NCI-H748 (cell line): Measurements from ENCODE around the gene DAO.

Source experiments
- DNase-seq: peaks from one replicate; lab custom pipeline; 2025; ENCODE audit not compliant: unreplicated experiment; lab: John Stamatoyannopoulos, UW

Gene DAO

DNA sequence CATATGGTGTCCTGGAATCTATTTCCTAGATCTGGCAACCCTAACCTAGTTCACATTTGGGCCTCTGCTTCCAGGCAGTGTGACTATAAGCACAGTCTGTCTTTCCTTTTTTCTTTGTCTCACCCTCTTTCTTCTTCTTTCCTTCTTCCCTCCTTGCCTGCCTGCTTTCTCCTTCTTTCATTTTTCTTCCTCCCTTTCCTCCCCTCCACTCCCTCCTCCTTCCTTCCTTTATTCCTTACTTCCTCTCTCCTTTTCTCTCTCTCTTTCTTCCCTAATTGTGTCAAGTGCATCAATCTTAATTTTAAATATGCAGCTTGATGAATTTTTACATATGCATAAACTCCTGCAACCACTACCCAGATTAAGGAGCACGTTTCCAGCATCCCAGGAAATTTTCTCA, 4.6 kb upstream of the DAO start:
- no peak for DNase-seq

DNA sequence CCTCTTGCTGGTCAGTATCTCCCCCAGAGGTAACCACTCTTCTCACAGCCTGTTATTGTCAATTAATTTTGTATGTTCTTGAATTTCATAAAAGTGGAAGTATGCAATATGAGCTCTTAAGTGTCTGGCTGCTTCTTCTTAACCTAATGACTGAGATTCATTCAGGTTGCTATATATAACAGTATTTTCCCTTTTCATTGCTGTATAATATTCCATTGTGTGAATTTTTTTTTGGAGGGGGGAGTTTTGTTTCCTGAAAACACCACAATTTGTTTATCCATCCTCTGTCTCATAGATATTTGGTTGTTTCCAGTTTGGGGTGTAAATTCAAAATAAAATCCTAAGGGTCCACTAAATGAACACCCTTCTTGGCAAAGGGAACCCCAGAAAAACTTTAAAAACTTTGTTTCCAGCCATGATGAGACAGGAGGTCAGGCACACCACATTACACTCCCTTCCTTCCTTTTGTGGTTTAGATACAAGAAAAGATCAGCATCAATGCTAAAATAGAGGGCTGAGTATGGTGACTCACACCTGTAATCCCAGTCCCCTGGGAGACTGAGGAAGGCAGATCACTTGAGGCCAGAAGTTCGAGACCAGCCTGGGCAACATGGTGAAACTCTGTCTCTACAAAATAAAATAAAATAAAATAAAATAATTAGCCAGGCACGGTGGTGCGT, 4.1 kb upstream of the DAO start:
- no peak for DNase-seq

- DNase-seq = no peak
These were observed 3.3 kb upstream of the DAO start for GRCh38 chr12:108876550-108876949.

DNA sequence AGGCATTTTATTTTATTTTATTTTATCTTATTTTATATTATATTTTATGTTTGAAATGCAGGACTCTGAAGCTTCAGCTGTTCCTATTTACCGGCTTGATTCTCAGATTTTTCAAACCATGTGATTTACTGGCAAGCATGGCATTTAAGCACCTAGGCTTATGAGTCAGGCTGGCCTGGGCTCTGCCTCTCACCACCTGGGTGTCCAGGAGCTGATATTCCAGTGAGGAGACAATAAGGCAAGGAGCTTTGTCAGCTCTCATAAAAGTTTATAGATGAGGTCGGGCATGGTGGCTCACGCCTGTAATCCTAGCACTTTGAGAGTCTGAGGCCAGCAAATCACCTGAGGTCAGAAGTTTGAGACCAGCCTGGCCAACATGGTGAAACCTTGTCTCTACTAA, 2.1 kb downstream of the DAO start:
- no peak for DNase-seq

DNA sequence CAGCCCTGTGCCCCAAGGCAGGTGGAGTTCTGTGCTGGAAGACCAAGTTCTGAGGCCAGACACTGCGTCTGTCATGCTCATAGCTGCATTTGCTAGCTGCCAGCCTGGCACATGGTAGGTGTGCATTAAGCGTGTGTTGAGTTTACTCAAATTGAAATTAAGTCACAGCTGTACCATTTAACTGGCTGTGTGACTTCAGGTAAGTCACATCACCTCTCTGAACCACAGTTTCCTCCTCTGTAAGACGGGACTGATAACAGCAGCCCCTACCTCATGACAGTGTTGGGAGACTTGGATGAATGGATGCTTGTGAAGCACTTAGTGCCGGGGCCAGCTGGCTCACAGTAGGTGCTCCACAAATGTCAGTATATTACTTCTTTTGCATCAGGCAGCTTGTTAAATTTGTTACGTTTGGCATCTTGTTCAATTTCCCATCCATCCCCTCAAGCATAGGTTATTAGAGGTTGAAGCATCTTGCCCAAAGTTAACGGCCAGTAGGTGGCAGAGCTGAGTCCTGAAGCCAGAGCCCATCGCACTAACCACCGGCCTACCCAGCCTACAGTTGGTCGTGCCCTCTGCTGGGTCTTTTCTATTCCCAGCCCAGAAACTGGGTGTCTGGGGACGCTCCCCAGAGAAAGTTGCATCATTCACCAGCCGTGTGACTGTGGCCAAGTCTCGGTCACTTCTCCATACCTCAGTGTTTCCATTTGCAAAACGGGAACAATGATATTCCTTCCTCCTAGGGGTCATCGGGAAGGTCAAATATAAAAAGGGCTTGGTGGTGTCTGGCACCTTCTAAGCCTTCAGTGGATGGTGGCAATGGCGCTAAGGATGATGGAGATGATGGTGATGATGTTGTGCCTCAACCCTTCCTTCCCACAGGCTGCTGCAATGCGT, 4.5 kb downstream of the DAO start:
- DNase-seq = peak; percentile 43

DNA sequence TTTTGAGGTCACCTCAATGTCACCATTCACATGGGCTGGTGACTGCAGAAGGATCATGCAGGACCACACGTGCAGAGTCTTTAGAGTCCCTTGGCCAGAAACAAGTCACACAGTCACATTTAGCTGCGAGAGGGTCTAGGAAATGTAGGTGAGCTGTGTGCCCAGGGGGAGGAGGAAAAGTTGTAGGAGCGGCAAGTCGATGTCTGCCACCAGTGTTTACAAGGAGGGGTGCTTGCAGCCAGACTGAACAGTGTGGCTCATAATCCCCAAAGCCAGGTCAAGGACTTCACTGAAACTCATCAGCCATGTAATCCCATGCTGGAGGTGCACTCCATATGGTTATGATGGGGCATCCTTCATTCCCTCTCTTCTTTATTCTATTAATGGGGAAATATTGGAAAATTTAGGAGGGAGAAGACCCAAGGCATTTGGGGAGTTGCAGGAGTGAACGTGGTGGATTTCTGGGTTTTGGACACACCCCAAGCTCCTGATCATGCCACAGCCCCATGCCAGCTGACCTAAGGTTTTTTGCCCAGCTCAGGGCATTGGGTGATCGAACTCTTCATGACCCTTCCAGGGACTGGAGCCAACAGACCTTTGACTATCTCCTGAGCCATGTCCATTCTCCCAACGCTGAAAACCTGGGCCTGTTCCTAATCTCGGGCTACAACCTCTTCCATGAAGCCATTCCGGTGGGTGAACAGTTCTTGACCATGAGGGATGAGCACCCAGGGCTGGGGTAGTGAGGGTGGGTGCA, 7.2 kb downstream of the DAO start:
- no peak for DNase-seq

GRCh38 chr12:108888031-108888430, 8.1 kb downstream of the DAO start:
- no peak for DNase-seq

DNA sequence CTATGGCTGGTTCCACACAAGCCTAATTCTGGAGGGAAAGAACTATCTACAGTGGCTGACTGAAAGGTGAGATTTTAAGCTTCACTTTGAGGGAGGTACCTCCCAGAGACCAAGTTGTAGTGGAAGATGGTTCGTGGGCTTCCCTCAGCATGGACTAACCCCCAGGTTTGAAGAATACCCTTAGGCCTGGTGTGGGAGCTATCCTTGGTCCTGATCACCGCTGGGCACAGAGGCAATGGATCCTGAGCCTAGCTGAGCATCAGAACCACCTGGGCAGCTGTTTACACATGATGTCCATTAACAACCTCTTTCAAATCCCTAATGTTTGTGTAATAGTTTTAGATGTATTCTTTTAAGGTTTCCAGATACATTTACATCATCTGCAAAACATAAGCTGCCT, 10.3 kb downstream of the DAO start:
- no peak for DNase-seq

DNA sequence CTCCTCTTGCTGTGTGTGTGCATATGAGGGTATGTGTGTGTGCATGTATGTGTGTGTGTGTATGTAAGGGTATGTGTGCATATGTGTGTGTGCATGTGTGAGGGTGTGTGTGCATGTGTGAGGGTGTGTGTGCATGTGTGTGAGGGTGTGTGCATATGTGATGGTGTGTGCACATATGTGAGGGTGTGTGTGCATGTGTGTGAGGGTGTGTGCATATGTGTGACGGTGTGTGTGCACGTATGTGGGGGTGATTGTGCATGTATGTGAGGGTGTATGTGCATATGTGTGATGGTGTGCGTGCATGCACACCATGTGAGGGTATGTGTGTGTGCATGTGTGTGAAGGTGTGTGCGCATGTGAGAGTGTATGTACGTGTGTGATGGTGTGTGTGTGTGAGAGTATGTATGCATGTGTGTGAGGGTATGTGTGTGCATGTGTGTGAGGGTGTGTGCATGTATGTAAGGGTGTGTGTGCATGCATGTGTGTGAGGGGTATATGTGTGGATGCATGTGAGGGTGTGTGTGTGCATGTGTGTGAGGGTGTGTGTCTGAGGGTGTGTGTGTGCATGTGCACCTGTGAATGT, 15.4 kb downstream of the DAO start:
- DNase-seq = no peak

DNA sequence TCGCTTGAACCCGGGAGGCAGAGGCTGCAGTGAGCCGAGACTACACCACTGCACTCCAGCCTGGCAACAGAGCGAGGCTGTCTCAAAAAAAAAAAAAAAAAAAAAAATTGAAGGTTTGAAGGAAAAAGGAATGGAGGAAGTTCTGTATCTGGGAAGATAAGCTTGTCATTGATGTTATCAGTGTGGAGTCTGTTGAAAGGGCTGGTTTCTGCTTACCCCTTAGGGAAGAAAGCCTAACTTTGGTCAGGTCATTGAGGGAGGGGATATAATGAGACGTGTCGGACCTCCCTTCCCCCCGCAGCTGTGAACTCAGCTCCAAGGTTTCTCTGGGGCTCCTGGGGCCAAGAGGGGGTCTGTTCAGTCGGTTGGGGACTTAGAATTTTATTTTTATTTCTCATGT, 16.4 kb downstream of the DAO start:
- DNase-seq = no peak

GRCh38 chr12:108896817-108897216, 16.9 kb downstream of the DAO start:
- DNase-seq = no peak

- no peak for DNase-seq
These were observed 19.3 kb downstream of the DAO start for GRCh38 chr12:108899145-108899544.

DNA sequence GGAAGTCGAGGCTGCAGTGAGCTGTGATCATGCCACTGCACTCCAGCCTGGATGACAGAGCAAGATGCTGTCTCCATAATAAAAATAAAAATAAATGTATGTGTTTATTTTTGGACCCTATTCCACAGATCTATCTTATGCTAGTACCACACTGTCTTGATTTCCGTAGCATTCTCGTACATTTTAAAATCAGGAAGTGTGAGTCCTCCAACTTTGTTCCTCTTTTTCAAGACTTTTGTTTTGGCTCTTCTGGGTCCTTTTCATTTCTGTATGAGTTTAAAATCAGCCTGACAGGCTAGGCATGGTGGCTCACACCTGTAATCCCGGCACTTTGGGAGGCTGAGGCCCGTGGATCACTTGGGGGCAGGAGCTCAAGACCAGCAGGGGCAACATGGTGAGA, 25.8 kb downstream of the DAO start:
- DNase-seq = no peak

DNA sequence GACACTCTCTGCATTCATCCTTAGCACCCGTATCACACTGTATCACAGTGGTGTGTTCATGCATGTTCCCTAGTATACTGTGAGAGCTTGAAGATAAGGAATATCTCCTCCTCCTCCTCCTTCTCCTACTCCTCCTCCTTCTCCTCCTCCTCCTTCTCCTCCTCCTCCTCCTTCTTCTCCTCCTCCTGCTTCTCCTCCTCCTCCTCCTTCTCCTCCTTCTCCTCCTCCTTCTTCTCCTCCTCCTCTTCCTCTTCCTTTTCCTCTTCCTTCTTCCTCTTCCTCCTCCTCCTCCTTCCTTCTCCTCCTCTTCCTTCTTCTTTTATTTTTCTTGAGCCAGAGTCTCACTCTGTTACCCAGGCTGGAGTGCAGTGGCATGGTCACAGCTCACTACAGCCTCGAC, 27.1 kb downstream of the DAO start:
- no peak for DNase-seq

GRCh38 chr12:108907839-108908351, 28.0 kb downstream of the DAO start:
- no peak for DNase-seq

- DNase-seq = no peak
These were observed 30.4 kb downstream of the DAO start for GRCh38 chr12:108910336-108910735.

- no peak for DNase-seq
These were observed 32.0 kb downstream of the DAO start for GRCh38 chr12:108911915-108912314.

DNA sequence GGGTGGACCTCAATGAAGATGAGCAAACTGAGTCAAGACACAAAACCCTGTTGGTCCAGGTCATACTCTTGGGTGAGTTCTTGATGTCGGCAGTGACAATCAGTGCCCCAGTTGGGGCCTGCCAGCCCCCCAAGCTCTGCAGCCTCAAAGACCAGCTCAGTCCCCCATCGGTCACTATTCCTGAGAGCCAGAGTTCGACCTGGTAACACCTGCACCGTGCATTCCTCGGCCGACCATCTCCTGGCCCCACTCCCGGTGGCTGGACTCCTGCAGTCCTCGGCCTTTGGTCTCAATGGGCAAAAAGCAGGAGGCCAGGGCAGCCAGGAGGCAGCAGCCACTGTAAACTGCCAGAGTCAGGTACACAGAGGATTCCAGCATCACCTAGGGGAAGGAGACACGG, 32.5 kb downstream of the DAO start:
- DNase-seq = no peak

DNA sequence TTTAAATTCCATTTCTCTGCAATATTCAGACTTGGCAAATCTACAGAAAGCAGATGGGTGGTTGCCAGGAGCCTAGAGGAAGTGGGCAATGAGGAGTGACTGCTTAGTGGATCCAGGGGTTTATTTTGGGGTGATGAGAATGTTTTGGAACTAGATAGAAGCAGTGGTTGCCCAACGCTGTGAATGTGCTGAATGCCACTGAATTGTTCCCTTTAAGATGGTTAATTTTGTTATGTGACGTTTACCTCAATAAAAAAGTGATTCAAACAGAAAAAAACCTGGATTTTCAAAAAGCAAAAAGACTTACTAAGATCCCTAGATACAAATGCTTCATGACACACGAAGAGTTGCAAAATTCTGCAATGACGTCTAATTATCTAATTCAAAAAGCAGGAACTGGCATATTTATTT, 34.2 kb downstream of the DAO start:
- DNase-seq = no peak

DNA sequence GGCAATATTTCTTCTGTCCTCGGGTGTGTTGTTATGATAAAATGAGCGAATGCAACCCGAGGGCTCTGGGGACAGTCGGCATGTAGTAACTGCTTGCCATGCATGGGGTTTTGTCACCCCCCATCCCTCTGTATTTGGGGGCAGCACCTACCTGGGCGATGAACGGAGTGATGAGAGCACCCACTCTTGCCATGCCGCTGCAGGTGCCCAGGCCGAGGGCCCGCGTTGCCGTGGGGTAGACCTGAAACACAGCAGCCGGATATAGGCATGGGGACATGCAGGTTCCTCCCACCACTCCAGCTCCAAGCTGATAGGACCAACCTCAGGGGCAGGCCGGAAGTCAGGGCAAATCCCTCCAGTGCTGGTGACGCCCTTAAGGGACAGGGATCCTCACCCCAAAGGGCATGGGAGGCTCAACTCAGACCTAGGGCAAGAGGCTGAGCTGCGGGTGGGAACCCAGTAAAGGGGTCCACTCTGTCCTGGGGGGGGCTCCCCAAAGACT, 35.8 kb downstream of the DAO start:
- no peak for DNase-seq

DNA sequence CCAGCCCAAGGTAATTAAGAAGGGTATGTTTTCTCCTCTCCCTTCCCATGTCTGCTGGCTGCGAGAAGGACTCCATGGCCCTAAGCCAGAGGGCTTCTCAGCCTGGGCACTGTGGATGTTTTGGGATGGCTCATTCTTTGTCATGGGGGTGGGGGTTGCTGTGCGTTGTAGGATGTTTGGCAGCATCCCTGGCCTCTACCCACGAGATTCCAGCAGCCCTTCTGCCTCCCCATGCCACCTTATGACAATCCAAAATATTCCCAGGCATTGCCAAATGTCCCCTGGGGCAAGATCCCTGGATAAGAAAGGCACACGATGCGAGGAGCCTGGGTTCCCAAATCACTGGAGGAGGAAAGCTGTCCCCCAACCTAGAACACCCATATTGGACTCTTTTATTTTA, 36.4 kb downstream of the DAO start:
- DNase-seq = no peak
